Limb (tissue), 2 donors: ENCODE measurements around the gene STYXL1.

Source experiments
- DNase-seq, 2 donors: peaks; one replicate each; pipeline ENCODE4 v3.0.0-alpha.2; 2016; ENCODE audit errors: extremely low spot score in 2 of 2

Gene STYXL1

DNA sequence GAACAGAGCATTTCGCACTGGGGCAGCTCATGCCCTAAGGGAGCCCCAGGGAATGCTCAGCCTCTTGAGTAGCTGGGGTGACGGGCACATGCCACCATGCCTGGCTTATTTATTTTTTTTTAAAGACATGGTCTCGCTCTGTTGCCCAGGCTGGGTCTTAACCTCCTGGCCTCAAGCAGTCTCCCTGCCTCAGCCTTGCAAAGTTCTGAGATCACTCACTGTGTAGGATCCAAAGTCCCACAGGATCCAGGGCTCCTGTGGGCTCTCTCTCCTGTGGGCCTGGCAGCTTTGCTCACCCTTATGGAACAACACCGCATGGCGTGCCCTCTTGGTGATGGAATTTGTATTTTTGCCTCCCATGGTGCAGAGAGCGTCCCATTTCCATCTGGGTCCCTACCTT lies 87.4 kb downstream of the STYXL1 start:
- no peak for DNase-seq

DNA sequence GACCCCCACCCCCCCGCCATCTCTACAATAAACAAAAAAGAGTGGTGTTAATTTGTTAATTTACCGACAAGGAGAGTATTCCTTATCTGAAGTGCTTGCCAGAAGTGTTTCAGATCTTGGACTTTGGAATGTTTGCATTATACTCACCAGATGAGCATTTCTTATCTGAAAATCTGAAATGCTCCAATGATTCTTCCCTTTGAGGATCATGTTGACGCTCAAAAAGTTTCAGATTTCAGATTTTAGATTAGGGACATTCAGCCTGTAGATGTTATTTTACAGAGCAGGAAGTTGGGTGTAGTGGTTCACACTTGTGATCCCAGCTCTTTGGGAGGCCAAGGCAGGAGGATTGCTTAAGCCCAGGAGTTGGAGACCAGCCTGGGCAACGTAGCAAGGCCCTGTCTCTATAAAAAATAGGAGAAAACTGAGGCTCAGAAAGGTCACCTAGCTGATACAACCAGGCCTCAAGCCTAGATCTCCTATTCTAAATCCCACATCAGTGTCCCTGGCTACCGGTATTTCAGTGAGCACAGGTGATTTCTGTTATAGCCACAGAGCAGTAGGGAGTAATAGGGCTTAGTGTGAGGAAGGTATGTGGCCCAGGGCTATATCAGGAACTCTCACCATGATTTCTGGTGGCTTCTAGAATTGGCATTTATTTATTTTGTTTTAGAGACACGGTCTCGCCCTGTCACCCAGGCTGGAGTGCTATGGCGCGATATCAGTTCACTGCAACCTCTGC lies 88.8 kb downstream of the STYXL1 start:
- DNase-seq = no peak

DNA sequence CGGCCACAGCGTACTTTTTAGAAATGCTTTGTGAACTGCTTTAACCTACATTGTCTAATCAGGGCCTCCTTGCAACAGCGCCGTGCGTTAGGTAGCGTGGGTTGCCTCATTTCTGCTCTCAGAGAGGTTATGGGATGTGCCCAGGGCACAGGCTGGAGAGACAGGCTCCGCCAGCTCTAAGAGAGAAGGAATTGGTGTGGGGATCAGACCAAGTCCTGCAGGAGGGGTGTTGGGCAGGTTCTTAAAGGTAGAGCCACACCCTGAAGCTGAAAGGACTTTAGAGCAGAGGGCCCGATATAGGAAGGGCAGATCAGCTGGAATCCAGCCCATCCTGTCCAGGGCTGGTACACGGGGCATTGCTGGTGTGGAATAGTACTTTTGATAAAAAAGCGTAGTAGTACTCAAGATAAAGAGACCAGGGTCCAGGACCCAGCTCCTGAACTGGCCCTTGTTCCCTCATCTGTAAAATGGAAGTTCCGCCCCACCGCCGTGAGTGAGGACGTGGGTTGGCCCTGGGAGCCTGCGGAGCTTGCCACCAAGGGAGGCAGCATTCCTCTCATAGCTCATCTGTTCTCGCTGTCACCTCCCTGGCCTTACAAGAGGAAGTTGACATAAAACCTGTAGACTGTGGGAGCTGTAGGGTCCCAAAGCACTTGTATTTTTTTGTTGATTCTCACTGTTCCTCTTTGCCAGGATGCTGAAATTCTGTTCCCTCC lies 90.6 kb downstream of the STYXL1 start:
- no peak for DNase-seq

DNA sequence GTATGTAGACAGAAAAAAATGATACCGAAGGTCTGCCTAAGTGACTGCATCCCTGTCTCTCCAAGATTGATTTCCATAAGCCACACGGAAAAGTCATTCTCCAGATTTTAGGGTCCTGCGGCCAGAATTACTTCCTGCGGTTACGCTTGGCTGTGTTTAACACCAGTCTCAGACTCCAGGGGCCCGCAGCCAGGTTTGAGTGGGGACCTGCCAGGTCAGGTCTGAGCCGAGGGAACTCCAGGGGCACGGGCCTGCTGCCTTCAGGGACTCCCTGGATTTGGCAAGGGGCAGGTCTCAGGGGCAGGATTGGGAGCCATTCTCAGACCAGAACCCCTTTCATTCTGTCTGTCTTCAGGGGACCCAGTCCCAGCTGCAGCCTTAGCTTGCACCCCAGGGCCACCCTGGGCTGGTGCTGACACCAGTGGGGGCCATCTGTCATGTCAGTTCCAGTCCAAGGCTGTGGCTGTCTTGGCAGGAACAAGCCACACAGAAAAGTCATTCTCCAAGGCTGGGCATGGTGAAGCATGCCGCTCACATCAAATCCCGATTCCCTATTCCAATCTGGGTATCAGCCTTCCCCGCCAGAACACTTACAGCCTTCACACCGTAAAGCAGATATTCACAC lies 92.4 kb downstream of the STYXL1 start:
- DNase-seq = no peak

DNA sequence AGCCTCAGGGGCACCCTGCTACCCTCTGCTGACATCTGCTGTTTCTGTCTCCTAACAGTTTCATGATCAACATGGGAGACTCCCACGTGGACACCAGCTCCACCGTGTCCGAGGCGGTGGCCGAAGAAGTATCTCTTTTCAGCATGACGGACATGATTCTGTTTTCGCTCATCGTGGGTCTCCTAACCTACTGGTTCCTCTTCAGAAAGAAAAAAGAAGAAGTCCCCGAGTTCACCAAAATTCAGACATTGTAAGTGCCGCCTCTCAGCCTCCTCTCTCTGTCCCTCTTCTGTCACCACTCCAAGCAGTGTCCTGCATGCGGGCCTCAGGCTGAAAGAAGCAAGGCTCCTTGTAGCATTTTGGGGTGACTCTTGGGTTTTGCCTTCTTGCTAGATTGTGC lies 93.9 kb downstream of the STYXL1 start:
- no peak for DNase-seq

DNA sequence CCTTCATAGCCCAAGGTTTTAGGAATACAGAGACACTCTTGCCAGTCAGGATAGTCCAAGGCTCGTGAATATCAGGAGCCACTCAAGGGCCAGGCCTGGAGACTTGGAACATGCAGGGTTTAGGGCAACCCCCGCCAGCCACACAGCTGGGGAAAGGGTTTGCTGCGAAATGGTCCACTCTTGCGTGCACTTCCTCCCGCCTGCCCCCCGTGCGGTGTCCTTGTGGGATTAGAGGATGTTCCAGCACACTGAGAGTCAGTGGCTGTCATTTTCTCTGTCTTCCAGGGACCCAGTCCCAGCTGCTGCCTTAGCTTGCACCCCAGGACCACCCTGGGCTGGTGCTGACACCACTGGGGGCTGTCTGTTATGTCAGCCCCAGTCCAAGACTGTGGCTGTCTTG lies 94.4 kb downstream of the STYXL1 start:
- no peak for DNase-seq

DNA sequence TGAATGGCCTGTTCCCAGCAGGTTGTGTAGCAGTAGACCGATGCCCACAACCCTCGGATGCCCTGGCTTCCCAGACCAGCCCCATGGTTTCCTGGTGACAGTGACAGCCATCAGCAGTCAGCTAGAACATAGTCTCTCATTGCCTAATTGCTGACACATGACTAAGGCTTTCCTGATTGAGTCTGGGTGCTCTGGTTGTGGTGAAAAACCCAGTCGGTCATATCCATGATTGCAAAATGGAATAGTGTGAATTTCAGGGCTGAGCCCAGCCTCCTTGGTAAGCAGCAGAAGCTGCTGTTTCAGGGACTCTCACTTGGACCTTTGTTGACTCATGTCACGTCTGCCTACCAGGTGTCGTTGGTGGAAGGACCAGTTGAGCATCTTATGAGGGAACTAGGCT lies 96.3 kb downstream of the STYXL1 start:
- DNase-seq = no peak

DNA sequence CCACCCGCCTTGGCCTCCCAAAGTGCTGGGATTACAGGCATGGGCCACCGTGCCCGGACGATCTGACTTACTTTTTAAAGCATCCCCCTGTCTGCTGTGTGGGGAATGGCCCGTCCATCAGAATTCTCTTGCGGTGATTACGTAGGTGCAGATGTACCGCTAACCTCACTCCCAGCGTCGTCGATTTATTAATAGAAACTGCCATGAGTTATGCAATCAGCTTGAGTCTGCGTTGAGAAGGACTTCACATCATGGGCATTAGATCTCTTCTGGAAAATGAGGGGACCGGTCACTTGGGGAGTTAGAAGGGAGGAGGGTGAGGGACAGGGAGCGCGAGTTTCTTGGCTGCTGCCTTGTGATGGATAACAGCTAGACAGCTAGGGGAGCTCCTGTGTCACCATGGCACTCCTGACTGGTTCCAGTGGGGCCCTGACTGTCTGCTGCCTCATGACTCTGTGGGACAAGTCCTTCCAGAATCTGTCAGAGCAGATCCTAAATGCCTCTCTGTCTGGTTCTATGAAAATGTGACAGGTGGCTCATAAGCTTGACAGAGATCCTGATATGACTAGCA lies 97.6 kb downstream of the STYXL1 start:
- DNase-seq = no peak

DNA sequence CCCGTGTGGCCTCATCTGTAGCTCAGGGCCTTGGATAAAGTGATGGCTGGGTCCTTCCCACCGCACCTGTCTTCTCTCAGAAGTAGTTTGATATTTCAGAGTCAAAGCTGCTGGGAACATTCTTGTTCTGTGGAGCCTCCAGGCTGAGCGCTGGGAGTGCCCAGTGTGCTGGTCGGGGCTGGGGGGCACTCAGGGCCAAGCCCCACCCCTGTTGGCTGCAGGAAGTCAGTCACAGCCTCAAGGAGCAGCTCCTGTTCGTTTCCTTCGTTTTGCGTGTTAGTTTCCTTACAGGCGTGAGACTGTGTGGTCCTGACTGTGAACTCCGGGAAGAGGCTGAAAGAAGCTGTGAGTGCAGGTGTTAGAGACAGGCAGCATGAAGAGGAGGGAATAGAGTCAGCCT lies 99.6 kb downstream of the STYXL1 start:
- DNase-seq = no peak
